DND-41 (cell line): Measurements from ENCODE around the gene EPHB6.

Experiments
- ATAC-seq: fragments of 200-7000 bp; cut with Tn5 transposase; 3 replicates; pipeline ENCODE4 v1.9.1; 2021; ENCODE audit warnings: low read depth; ENCODE audit not compliant: insufficient read depth
- DNase-seq: peaks from one replicate; pipeline ENCODE4 v3.0.0-alpha.2; 2020
- H2AFZ ChIP-seq: 2 replicates; pipeline ENCODE4 v1.6.0; 2012; ENCODE audit warnings: low read depth, low read length
- H3K27ac ChIP-seq: 2 replicates; pipeline ENCODE4 v1.5.1; 2012; ENCODE audit warnings: low read length, inconsistent platforms
- H3K27me3 ChIP-seq: fragments of 200-600 bp; sonication (generic); 2 replicates; pipeline ENCODE4 v1.6.0; 2012; ENCODE audit warnings: low read length, mild to moderate bottlenecking, inconsistent platforms; ENCODE audit not compliant: insufficient read depth, poor library complexity
- H3K36me3 ChIP-seq: 2 replicates; pipeline ENCODE4 v1.5.1; 2012; ENCODE audit warnings: low read length, inconsistent platforms; ENCODE audit not compliant: insufficient read depth
- H3K4me1 ChIP-seq: 2 replicates; pipeline ENCODE4 v1.5.1; 2012; ENCODE audit warnings: mild to moderate bottlenecking, low read length; ENCODE audit not compliant: insufficient read depth
- H3K4me2 ChIP-seq: 2 replicates; pipeline ENCODE4 v1.6.0; 2012; ENCODE audit warnings: mild to moderate bottlenecking, moderate library complexity, low read length, inconsistent platforms; ENCODE audit not compliant: insufficient read depth
- H3K4me3 ChIP-seq, 2 experiments: fragments of 200-600 bp in 1 of 2; shearing (Covaris generic) in 1 of 2; 2 replicates each; pipeline ENCODE4 v1.5.1; 2012 to 2016; ENCODE audit warnings: inconsistent platforms in 2 of 2, low read length in 2 of 2, mild to moderate bottlenecking in 2 of 2, low read depth in 1 of 2, moderate library complexity in 1 of 2
- H3K79me2 ChIP-seq: 2 replicates; pipeline ENCODE4 v1.6.0; 2012; ENCODE audit warnings: low read length, inconsistent platforms; ENCODE audit not compliant: insufficient read depth
- H3K9ac ChIP-seq: 2 replicates; pipeline ENCODE4 v1.6.0; 2012; ENCODE audit warnings: low read depth, mild to moderate bottlenecking, inconsistent platforms, low read length, moderate library complexity
- H3K9me3 ChIP-seq: 2 replicates; pipeline ENCODE4 v1.5.1; 2012; ENCODE audit warnings: low read length, moderate library complexity, mild to moderate bottlenecking, inconsistent platforms; ENCODE audit not compliant: insufficient read depth, severe bottlenecking
- H4K20me1 ChIP-seq: 2 replicates; pipeline ENCODE4 v1.6.0; 2012; ENCODE audit warnings: low read length; ENCODE audit not compliant: insufficient read depth
- EZH2 ChIP-seq: IDR thresholded peaks from 3 replicates; pipeline ENCODE4 v1.6.1; 2012; ENCODE audit warnings: borderline replicate concordance, low read depth, mild to moderate bottlenecking, moderate library complexity, low read length, inconsistent platforms; ENCODE audit not compliant: severe bottlenecking
- TF ChIP-seq, protein P1 (sequence below): IDR thresholded peaks from 2 replicates; pipeline ENCODE4 v1.5.1; 2012; ENCODE audit warnings: borderline replicate concordance, low read length, moderate library complexity, mild to moderate bottlenecking; ENCODE audit not compliant: poor library complexity, severe bottlenecking; ENCODE audit errors: extremely low read depth

Gene EPHB6

DNA sequence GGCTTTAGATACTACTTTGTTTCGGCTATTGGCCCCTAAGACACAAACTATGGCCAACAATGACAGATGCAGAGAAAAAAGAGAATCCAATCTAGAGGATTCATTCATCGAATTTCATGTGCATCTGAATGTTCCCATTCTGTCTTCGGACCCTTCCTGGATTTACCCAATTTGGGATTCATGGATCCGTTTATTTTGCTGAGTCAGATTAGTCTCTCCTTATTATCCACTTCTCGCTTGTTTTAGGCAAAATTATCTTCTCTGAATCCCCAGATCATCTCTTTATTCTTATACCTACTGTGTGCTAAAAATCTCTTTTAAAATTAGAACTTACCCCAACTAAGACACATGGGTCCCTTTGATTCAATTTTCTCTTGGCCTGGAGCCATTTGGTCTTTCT lies 24.2 kb downstream of the EPHB6 start:
- Histone ChIP-seq H3K4me2 (no peak overlapping the region), H3K9me3 (no peaks in the 10 kb centered on the region), H3K36me3 (no peaks in the 10 kb centered on the region), H3K79me2 (no peaks in the 10 kb centered on the region), H3K9ac (no peak overlapping the region), H3K4me1 (no peaks in the 10 kb centered on the region), H3K27ac (no peak overlapping the region), H2AFZ (no peak overlapping the region), H3K27me3 (no peaks in the 10 kb centered on the region), H4K20me1 (no peaks in the 10 kb centered on the region), H3K4me3 (no peak overlapping the region)
- TF ChIP-seq EZH2 = no peak
- TF ChIP-seq, protein P1, sequence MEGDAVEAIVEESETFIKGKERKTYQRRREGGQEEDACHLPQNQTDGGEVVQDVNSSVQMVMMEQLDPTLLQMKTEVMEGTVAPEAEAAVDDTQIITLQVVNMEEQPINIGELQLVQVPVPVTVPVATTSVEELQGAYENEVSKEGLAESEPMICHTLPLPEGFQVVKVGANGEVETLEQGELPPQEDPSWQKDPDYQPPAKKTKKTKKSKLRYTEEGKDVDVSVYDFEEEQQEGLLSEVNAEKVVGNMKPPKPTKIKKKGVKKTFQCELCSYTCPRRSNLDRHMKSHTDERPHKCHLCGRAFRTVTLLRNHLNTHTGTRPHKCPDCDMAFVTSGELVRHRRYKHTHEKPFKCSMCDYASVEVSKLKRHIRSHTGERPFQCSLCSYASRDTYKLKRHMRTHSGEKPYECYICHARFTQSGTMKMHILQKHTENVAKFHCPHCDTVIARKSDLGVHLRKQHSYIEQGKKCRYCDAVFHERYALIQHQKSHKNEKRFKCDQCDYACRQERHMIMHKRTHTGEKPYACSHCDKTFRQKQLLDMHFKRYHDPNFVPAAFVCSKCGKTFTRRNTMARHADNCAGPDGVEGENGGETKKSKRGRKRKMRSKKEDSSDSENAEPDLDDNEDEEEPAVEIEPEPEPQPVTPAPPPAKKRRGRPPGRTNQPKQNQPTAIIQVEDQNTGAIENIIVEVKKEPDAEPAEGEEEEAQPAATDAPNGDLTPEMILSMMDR = no peak
- no peak for ATAC-seq
- DNase-seq = no peak

DNA sequence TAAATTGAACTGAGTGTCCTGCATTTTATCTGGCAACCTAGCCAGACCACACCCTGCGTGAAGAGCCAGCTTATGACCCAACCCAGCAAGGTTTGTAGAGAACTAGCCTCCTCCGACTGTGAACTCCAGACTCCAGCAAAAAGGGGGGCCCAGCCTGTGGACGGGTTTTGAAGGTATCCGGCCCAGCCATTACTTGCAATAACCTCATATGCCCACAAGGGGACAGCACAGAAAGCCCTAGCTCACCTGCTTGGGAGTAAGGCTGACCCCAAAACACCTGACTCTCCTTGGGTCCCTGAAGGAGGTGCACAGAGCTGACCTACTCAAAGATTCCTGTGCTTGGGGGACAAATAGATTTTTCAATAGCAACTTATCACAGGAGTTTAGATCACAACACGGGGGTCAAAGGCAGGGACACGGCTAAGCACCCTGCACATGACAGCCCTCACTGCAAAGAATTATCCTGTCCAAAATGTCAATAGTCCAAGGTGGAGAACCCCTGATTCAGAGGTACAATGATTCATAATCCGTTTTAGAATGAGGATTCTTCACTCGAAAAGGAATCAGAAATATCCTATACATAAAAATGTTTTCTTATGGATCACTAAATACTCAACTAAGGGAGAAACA lies 26.1 kb downstream of the EPHB6 start:
- H2AFZ ChIP-seq = no peak overlapping the region
- H3K4me3 ChIP-seq = no peak overlapping the region
- H3K36me3 ChIP-seq = no peaks in the 10 kb centered on the region
- H3K79me2 ChIP-seq = no peaks in the 10 kb centered on the region
- no peak for TF ChIP-seq EZH2
- TF ChIP-seq, protein P1 = peak; percentile 83
- DNase-seq = peak; percentile 60
- H3K27me3 ChIP-seq = no peaks in the 10 kb centered on the region
- no peak overlapping the region for H3K27ac ChIP-seq
- no peaks in the 10 kb centered on the region for H4K20me1 ChIP-seq
- no peaks in the 10 kb centered on the region for H3K4me1 ChIP-seq
- H3K4me2 ChIP-seq = no peak overlapping the region
- no peaks in the 10 kb centered on the region for H3K9me3 ChIP-seq
- no peak overlapping the region for H3K9ac ChIP-seq
- ATAC-seq = peak; percentile 74

DNA sequence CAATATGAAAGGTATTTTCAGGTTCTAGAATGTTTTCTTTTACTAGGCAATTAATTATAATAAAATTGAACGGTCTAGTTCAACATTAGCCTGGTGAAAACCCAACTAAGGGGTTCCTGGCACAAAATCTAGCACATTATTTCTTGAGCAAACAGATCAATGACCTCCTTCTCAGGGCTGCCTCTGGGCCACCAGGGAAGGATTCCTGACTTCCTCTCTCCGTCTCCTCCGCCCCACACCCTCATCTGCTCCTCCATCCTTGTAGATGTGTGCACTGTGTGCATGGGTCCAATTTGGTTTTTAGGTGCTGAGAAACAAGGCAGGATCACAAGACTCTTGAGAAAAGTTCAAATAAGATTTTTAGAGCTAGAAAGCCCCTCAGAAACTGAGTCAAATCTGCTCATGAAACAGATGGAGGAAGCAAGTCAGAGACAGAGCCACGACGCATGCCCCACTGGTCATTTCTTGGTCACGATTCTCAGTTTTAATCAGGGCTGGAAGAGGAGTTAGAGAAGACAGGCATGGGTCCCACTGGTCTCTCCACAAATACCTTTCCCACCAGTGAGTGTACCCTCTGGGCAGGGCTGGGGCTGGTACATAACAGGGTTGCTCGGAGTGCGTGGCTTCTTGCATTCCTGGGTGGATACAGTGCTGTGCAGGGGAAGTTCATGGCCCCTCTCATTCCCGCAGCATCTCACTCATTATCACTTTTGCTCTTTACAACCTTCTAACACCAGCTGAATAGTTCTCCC lies 26.9 kb downstream of the EPHB6 start:
- DNase-seq = no peak
- no peaks in the 10 kb centered on the region for H4K20me1 ChIP-seq
- no peak overlapping the region for H2AFZ ChIP-seq
- no peak for ATAC-seq
- no peak overlapping the region for H3K4me2 ChIP-seq
- no peaks in the 10 kb centered on the region for H3K79me2 ChIP-seq
- H3K4me1 ChIP-seq = no peaks in the 10 kb centered on the region
- H3K27ac ChIP-seq = no peak overlapping the region
- H3K27me3 ChIP-seq = no peaks in the 10 kb centered on the region
- no peaks in the 10 kb centered on the region for H3K36me3 ChIP-seq
- H3K4me3 ChIP-seq = no peak overlapping the region
- no peaks in the 10 kb centered on the region for H3K9me3 ChIP-seq
- H3K9ac ChIP-seq = no peak overlapping the region
- TF ChIP-seq, protein P1 = no peak
- no peak for TF ChIP-seq EZH2
